HFFc6 (cell line): ENCODE measurements around the gene MST1. TPM values are rescaled to one million over a fixed set of nuclear protein-coding genes. Genes with fewer than 3 reads are reported as not detected.

Experiments
- DNase-seq: peaks from one replicate; pipeline ENCODE4 v3.0.0-alpha.2; 2018
- H3K27ac Mint-ChIP-seq: 2 replicates; pipeline ENCODE4 v1.8.0; 2020; ENCODE audit warnings: mild to moderate bottlenecking, mixed read lengths
- H3K27me3 Mint-ChIP-seq: 2 replicates; pipeline ENCODE4 v1.8.0; 2021; ENCODE audit warnings: mild to moderate bottlenecking, moderate library complexity, mixed read lengths; ENCODE audit not compliant: insufficient read depth
- H3K36me3 Mint-ChIP-seq: 2 replicates; pipeline ENCODE4 v1.8.0; 2021; ENCODE audit warnings: low read depth, mixed read lengths
- H3K4me1 Mint-ChIP-seq: 2 replicates; pipeline ENCODE4 v1.8.0; 2020; ENCODE audit warnings: low read depth, mixed read lengths
- H3K4me3 Mint-ChIP-seq: 2 replicates; pipeline ENCODE4 v1.8.0; 2020; ENCODE audit warnings: mild to moderate bottlenecking, moderate library complexity, mixed read lengths
- H3K9me3 Mint-ChIP-seq: 2 replicates; pipeline ENCODE4 v1.8.0; 2020; ENCODE audit warnings: mild to moderate bottlenecking, mixed read lengths
- total RNA-seq, 6 experiments: library from RNA; stranded (reverse); fragmentation: NEBNext Ultra II Directional; extraction: Animal tissue kit (Norgen Biotek cat#: 25700); gene quantifications; 2 replicates in 1 of 6; 3 replicates in 5 of 6; pipeline ENCODE4 v1.2.3, GENCODE V29; 2021
- TF ChIP-seq, protein P1 (sequence below): fragments of 200-600 bp; sonication (generic); IDR thresholded peaks from 2 replicates; pipeline ENCODE4 v1.5.0; 2021; ENCODE audit warnings: antibody characterized with exemption, mild to moderate bottlenecking

Gene MST1
- total RNA-seq, 6 experiments from 2014 or later: 3.4 to 7.4 (median 4.8) TPM

DNA sequence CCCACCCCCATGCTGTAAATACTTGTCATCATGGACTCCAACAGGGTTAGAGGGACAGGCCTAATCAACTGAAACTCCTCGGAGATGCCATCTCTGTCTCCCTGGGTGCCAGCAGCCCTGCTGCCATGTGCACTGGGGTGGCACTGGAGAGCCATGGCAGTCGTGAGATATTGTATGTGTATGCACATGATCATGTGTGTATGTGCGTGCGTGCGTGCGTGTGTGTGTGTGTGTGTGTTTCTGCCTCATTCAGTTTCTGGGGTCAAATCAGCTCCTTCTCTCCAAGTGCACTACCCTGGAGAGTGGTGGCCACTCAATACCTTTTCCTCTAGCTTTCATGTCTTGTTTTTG, 18.4 kb downstream of the MST1 start:
- no peaks in the 10 kb centered on the region for H3K9me3 Mint-ChIP-seq
- H3K4me3 Mint-ChIP-seq: no peak overlapping the region
- H3K27me3 Mint-ChIP-seq: no peaks in the 10 kb centered on the region
- peaks cover 27% of the 10 kb centered on the region for H3K4me1 Mint-ChIP-seq
- no peak overlapping the region for H3K27ac Mint-ChIP-seq
- TF ChIP-seq, protein P1, sequence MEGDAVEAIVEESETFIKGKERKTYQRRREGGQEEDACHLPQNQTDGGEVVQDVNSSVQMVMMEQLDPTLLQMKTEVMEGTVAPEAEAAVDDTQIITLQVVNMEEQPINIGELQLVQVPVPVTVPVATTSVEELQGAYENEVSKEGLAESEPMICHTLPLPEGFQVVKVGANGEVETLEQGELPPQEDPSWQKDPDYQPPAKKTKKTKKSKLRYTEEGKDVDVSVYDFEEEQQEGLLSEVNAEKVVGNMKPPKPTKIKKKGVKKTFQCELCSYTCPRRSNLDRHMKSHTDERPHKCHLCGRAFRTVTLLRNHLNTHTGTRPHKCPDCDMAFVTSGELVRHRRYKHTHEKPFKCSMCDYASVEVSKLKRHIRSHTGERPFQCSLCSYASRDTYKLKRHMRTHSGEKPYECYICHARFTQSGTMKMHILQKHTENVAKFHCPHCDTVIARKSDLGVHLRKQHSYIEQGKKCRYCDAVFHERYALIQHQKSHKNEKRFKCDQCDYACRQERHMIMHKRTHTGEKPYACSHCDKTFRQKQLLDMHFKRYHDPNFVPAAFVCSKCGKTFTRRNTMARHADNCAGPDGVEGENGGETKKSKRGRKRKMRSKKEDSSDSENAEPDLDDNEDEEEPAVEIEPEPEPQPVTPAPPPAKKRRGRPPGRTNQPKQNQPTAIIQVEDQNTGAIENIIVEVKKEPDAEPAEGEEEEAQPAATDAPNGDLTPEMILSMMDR: no peak
- H3K36me3 Mint-ChIP-seq: no peaks in the 10 kb centered on the region; the same call in 1 of the 2 replicates
- no peak for DNase-seq

DNA sequence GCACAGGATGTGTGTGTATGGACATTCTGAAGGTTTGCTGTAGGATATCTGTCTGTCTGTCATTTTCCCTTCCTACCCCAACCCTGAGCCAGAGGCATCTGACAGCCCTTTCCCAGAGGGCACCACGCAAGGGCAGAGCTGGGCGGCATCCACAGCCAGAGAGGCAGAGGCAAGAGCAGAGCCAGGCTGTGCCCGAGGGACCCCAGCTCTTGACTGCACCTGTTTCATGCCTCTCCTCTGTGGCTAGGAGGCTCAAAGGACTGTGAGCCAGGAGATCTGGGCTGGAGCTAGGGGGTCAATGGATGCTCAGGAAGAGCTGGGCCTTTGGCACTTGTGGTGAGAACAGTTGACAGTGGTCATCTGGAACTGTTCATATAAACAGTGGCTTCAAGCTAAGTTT, 19.9 kb downstream of the MST1 start:
- Mint-ChIP-seq H3K4me1 (peaks cover 20% of the 10 kb centered on the region), H3K36me3 (no peaks in the 10 kb centered on the region), H3K27me3 (peaks cover 2% of the 10 kb centered on the region; the same call in 1 of the 2 replicates), H3K4me3 (no peak overlapping the region), H3K9me3 (no peaks in the 10 kb centered on the region), H3K27ac (no peak overlapping the region)
- TF ChIP-seq, protein P1: no peak
- no peak for DNase-seq

DNA sequence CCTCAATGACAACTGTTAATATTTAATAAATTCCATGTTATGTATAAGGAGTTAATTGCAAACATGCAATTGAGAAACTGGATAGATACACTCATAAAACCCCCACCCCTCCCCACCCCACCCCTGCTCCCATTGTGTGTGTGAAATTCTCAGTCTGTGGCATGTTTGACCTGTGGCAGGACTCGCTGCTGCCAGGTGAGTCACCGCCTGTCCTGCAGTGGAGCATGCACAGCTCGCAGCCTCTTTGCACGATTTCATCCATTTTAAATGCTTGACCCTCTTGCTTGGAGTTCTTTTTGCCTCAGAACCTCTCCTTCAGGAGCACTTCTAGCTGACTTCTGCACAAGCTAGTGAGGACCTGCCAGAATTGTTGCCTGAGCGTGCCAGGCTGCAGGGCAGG, 20.4 kb downstream of the MST1 start:
- no peak overlapping the region for H3K27ac Mint-ChIP-seq
- no peaks in the 10 kb centered on the region for H3K9me3 Mint-ChIP-seq
- peaks cover 2% of the 10 kb centered on the region; the same call in 1 of the 2 replicates for H3K27me3 Mint-ChIP-seq
- no peak for DNase-seq
- peaks cover 20% of the 10 kb centered on the region for H3K4me1 Mint-ChIP-seq
- H3K36me3 Mint-ChIP-seq: no peaks in the 10 kb centered on the region
- H3K4me3 Mint-ChIP-seq: no peak overlapping the region
- TF ChIP-seq, protein P1: no peak

DNA sequence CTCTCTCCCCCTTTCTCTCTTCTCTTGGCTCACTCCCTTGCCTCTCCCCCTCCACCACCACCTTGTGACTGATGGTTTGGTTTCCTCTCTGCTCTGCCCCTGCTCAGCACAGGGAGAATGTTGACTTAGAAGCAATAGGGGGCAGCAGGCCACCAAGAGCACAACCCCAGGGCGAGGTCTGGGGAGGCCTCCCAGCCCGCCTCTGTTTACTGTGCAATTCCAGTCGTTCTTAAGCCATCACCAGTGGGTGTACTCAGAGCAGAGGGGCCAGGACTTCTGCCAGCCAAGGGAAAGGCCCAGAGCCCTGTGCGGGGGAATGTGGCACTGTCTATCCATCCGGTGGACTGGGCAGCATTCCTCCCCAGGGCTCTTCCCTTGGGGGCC, 20.9 kb downstream of the MST1 start:
- DNase-seq: no peak
- H3K4me3 Mint-ChIP-seq: no peak overlapping the region
- no peak overlapping the region for H3K27ac Mint-ChIP-seq
- H3K4me1 Mint-ChIP-seq: peaks cover 16% of the 10 kb centered on the region
- TF ChIP-seq, protein P1: 0 out of 2 replicates have a peak, but pooled peaks have one; percentile 9
- H3K36me3 Mint-ChIP-seq: no peaks in the 10 kb centered on the region
- H3K9me3 Mint-ChIP-seq: no peaks in the 10 kb centered on the region
- peaks cover 2% of the 10 kb centered on the region; the same call in 1 of the 2 replicates for H3K27me3 Mint-ChIP-seq

DNA sequence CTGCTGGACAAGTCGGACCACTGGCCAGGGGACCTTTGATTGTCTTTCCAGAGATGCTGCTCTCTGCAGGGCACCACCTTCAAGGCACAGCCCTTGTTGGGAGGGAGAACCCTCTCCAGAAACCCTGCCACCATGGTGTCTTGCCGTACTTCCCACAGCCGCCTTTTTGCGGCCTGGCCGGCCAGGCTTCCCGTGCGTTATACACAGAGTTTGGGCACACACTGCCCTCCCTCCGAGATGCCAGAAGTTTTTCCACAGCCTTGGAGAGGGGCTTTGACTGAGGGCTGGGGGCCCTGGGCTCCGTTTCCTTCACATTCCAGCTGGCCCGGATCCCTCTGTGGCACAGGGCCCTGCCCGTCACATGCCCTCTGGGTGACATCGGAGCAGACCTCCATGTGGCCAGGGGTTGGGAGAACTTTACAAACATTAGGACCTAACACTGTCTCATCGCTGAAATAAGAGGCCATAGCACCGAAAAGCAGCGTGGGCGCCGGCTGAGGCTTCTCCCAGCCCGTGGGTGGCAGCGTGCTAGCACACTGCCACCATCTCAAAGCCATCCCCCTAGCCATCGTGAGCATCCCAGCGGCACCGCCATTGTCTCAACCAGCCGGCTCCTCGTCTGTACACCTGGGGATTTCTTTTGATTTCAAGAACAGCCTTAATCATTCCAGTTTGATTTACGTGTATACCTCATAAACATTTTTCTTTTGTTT, 21.4 kb downstream of the MST1 start:
- H3K27me3 Mint-ChIP-seq: peaks cover 2% of the 10 kb centered on the region; the same call in 1 of the 2 replicates
- no peak overlapping the region for H3K4me3 Mint-ChIP-seq
- no peaks in the 10 kb centered on the region for H3K9me3 Mint-ChIP-seq
- TF ChIP-seq, protein P1: no peak
- no peak for DNase-seq
- H3K27ac Mint-ChIP-seq: no peak overlapping the region
- no peaks in the 10 kb centered on the region for H3K36me3 Mint-ChIP-seq
- peaks cover 12% of the 10 kb centered on the region for H3K4me1 Mint-ChIP-seq
